DMS 273 treated with DMSO at 0.1 percent for 48 hours (cell line): Measurements from ENCODE around the gene MINPP1.

Experiments
- DNase-seq: peaks from one replicate; lab custom pipeline; 2025; lab: John Stamatoyannopoulos, UW

Gene MINPP1

GRCh38 chr10:87523731-87524130 is 19.0 kb downstream of the MINPP1 start:
- DNase-seq: no peak

GRCh38 chr10:87524296-87524695 is 19.6 kb downstream of the MINPP1 start:
- DNase-seq: no peak

- DNase-seq: no peak
Observed at GRCh38 chr10:87531908-87532622, 27.4 kb downstream of the MINPP1 start.

GRCh38 chr10:87532696-87533095 is 28.0 kb downstream of the MINPP1 start:
- DNase-seq: no peak

GRCh38 chr10:87534173-87534858 is 29.6 kb downstream of the MINPP1 start:
- DNase-seq: no peak

GRCh38 chr10:87538092-87539015 is 33.7 kb downstream of the MINPP1 start:
- no peak for DNase-seq

GRCh38 chr10:87541114-87541513 is 36.4 kb downstream of the MINPP1 start:
- DNase-seq: no peak

- no peak for DNase-seq
Observed at GRCh38 chr10:87544721-87545120, 40.0 kb downstream of the MINPP1 start.

GRCh38 chr10:87545783-87546182 is 41.1 kb downstream of the MINPP1 start:
- DNase-seq: no peak

- DNase-seq: no peak
Observed at GRCh38 chr10:87546210-87546609, 41.5 kb downstream of the MINPP1 start.

- no peak for DNase-seq
Observed at GRCh38 chr10:87546971-87547413, 42.3 kb downstream of the MINPP1 start.

GRCh38 chr10:87547734-87548311 is 43.1 kb downstream of the MINPP1 start:
- DNase-seq: no peak

- DNase-seq: no peak
Observed at GRCh38 chr10:87550741-87551140, 46.0 kb downstream of the MINPP1 start.

- no peak for DNase-seq
Observed at GRCh38 chr10:87551326-87551725, 46.6 kb downstream of the MINPP1 start.

GRCh38 chr10:87552248-87552929 is 47.7 kb downstream of the MINPP1 start:
- no peak for DNase-seq

- DNase-seq: no peak
Observed at GRCh38 chr10:87557409-87557808, 52.7 kb downstream of the MINPP1 start.

- no peak for DNase-seq
Observed at GRCh38 chr10:87558333-87558732, 53.6 kb downstream of the MINPP1 start.

- DNase-seq: no peak
Observed at GRCh38 chr10:87559392-87559791, 54.7 kb downstream of the MINPP1 start.

- no peak for DNase-seq
Observed at GRCh38 chr10:87560495-87561129, 55.9 kb downstream of the MINPP1 start.

- DNase-seq: no peak
Observed at GRCh38 chr10:87562750-87563149, 58.1 kb downstream of the MINPP1 start.

GRCh38 chr10:87565010-87565409 is 60.3 kb downstream of the MINPP1 start:
- DNase-seq: no peak
